SK-N-SH (cell line): ENCODE measurements around the gene LAPTM5. TPM values are rescaled to one million over a fixed set of nuclear protein-coding genes. Genes with fewer than 3 reads are reported as not detected.
A peak's percentile ranks its signal among the peaks of the same experiment; 100 is the strongest.

Experiments used
- CTCF ChIA-PET: fragments of 300-600, 350-600 bp; formaldehyde crosslinking; extraction: SDS; loops from one replicate; lab custom pipeline; 2021; lab: Yijun Ruan, JAX
- POLR2A ChIA-PET: fragments of 350-600 bp; sonication (Branson Sonifier 250); formaldehyde crosslinking; extraction: SDS; loops from one replicate; lab custom pipeline; 2020; ENCODE audit warnings: antibody characterized with exemption, inconsistent platforms; lab: Yijun Ruan, JAX
- DNase-seq: peaks from one replicate; pipeline ENCODE4 v3.0.0; 2012
- H2AFZ ChIP-seq: fragments of 200-600 bp; sonication (generic); 2 replicates; pipeline ENCODE4 v1.8.1; 2016; ENCODE audit warnings: antibody characterized with exemption, mild to moderate bottlenecking, low read depth
- H3F3A ChIP-seq: fragments of 200-600 bp; sonication (generic); replicated peaks from 2 replicates; pipeline ENCODE3; 2016; ENCODE audit warnings: antibody characterized with exemption, mild to moderate bottlenecking; ENCODE audit not compliant: insufficient read depth
- H3K27ac ChIP-seq, 2 experiments: fragments of 200-500 bp in 1 of 2; fragments of 200-600 bp in 1 of 2; sonication (Bioruptor generic) in 1 of 2; sonication (generic), shearing (Covaris generic) in 1 of 2; 2 replicates each; pipeline versions ENCODE4 v1.5.1 to v1.6.1; 2014 to 2016; ENCODE audit warnings: low read depth in 2 of 2, inconsistent platforms in 1 of 2, low read length in 1 of 2, mild to moderate bottlenecking in 1 of 2, mixed read lengths in 1 of 2
- H3K27me3 ChIP-seq: fragments of 200-600 bp; sonication (generic), shearing (Covaris generic); 2 replicates; pipeline ENCODE4 v1.6.1; 2016; ENCODE audit warnings: mixed run types; ENCODE audit not compliant: insufficient read depth
- H3K36me3 ChIP-seq, 2 experiments: fragments of 200-500 bp in 1 of 2; fragments of 200-600 bp in 1 of 2; sonication (Bioruptor generic) in 1 of 2; sonication (generic) in 1 of 2; replicated peaks in 1 of 2; 2 replicates each; pipeline versions ENCODE3 to v1.5.1; 2014 to 2016; ENCODE audit warnings: low read length in 1 of 2, mild to moderate bottlenecking in 1 of 2; ENCODE audit not compliant: insufficient read depth in 2 of 2, control insufficient read depth in 1 of 2
- H3K4me1 ChIP-seq, 2 experiments: fragments of 200-500 bp in 1 of 2; fragments of 200-600 bp in 1 of 2; sonication (Bioruptor generic) in 1 of 2; sonication (generic), shearing (Covaris generic) in 1 of 2; 2 replicates each; pipeline versions ENCODE4 v1.5.1 to v1.6.1; 2014 to 2016; ENCODE audit warnings: low read depth in 1 of 2, low read length in 1 of 2, mixed run types in 1 of 2; ENCODE audit not compliant: insufficient read depth in 2 of 2, control insufficient read depth in 1 of 2
- H3K4me2 ChIP-seq: fragments of 200-600 bp; sonication (generic), shearing (Covaris generic); 2 replicates; pipeline ENCODE4 v1.6.1; 2017; ENCODE audit warnings: mixed run types
- H3K4me3 ChIP-seq, 2 experiments: fragments of 200-500 bp in 1 of 2; fragments of 200-600 bp in 1 of 2; sonication (Bioruptor generic) in 1 of 2; sonication (generic), shearing (Covaris generic) in 1 of 2; 2 replicates each; pipeline versions ENCODE4 v1.5.1 to v1.8.1; 2014 to 2016; ENCODE audit warnings: low read depth in 2 of 2, inconsistent platforms in 1 of 2, low read length in 1 of 2, mild to moderate bottlenecking in 1 of 2, mixed read lengths in 1 of 2, moderate library complexity in 1 of 2
- H3K79me2 ChIP-seq: fragments of 200-600 bp; sonication (generic); 2 replicates; pipeline ENCODE4 v1.8.1; 2017; ENCODE audit warnings: mild to moderate bottlenecking; ENCODE audit not compliant: insufficient read depth
- H3K9ac ChIP-seq: fragments of 200-600 bp; sonication (generic); 2 replicates; pipeline ENCODE4 v1.6.1; 2017; ENCODE audit warnings: mixed run types
- H3K9me2 ChIP-seq: fragments of 200-600 bp; sonication (generic); 2 replicates; pipeline ENCODE4 v1.6.1; 2017; ENCODE audit warnings: mixed run types
- H3K9me3 ChIP-seq: fragments of 200-600 bp; sonication (generic); 2 replicates; pipeline ENCODE4 v1.6.1; 2017; ENCODE audit warnings: mixed run types, mild to moderate bottlenecking, moderate library complexity
- H4K20me1 ChIP-seq: fragments of 200-600 bp; sonication (generic); 2 replicates; pipeline ENCODE4 v1.6.1; 2017; ENCODE audit warnings: mild to moderate bottlenecking, mixed run types; ENCODE audit not compliant: insufficient read depth
- CHD2 ChIP-seq: fragments of 150-350 bp; IDR thresholded peaks from 2 replicates; pipeline ENCODE4 v1.6.1; 2018; ENCODE audit warnings: low read length; ENCODE audit not compliant: partially characterized antibody
- CTCF ChIP-seq: fragments of 200-600 bp; sonication (generic); IDR thresholded peaks from 2 replicates; pipeline ENCODE4 v1.6.1; 2017; ENCODE audit warnings: antibody characterized with exemption, mild to moderate bottlenecking, moderate library complexity
- ELF1 ChIP-seq: IDR thresholded peaks from 2 replicates; pipeline ENCODE4 v1.4.0; 2012
- FOSL2 ChIP-seq: IDR thresholded peaks from 2 replicates; pipeline ENCODE4 v1.4.0; 2012; ENCODE audit warnings: low read depth, mild to moderate bottlenecking, moderate library complexity, borderline replicate concordance
- GATA2 ChIP-seq: sonication (generic); formaldehyde crosslinking; IDR thresholded peaks from 2 replicates; pipeline ENCODE4 v1.5.0; 2020; ENCODE audit warnings: mild to moderate bottlenecking, missing genetic modification reagents
- IRF3 ChIP-seq: fragments of 150-350 bp; IDR thresholded peaks from 2 replicates; pipeline ENCODE4 v1.6.1; 2016; ENCODE audit warnings: mild to moderate bottlenecking, low read depth, low read length
- MAX ChIP-seq: IDR thresholded peaks from 2 replicates; pipeline ENCODE4 v1.4.0; 2012; ENCODE audit warnings: low read depth
- MEF2A ChIP-seq: IDR thresholded peaks from 2 replicates; pipeline ENCODE4 v1.4.0; 2012; ENCODE audit warnings: low read depth, borderline replicate concordance
- NRF1 ChIP-seq: IDR thresholded peaks from 2 replicates; pipeline ENCODE4 v1.6.1; 2012; ENCODE audit warnings: low read depth, mild to moderate bottlenecking, low read length
- REST ChIP-seq: IDR thresholded peaks from 2 replicates; pipeline ENCODE4 v1.6.1; 2012; ENCODE audit warnings: mild to moderate bottlenecking, low read depth, low read length, moderate library complexity
- SMC3 ChIP-seq: IDR thresholded peaks from 2 replicates; pipeline ENCODE4 v1.6.1; 2012; ENCODE audit warnings: low read depth, low read length, improper control_type of control experiment
- TAF1 ChIP-seq: IDR thresholded peaks from 2 replicates; pipeline ENCODE4 v1.6.1; 2012; ENCODE audit warnings: low read depth, mild to moderate bottlenecking, low read length, moderate library complexity, borderline replicate concordance
- WGBS: methylation state at CpG from one replicate; pipeline ENCODE4 v1.1.6; 2017; ENCODE audit warnings: low lambda C conversion rate; 5-methylcytosine and 5-hydroxymethylcytosine counted together
- polyA plus RNA-seq, 3 experiments: library from polyadenylated mRNA; depleted of rRNA; stranded (reverse); fragments of >200 nt; gene quantifications; 2 replicates each; pipeline ENCODE4 v1.2.3, GENCODE V29; 2012

LAPTM5 gene
- polyA plus RNA-seq, 1 of the 3 experiments (the other 2 are of a cell fraction): 1.1 TPM

- 69% methylated on average over 10 of the region's 11 CpGs for whole genome bisulfite sequencing
- H3K4me1 ChIP-seq: peaks cover 0 to 18% of the 10 kb centered on the region in 2 experiments; a peak in 2 of 4 replicates
These were observed 71.8 kb downstream of the LAPTM5 start for GRCh38 chr1:30685796-30686165.

GRCh38 chr1:30684881-30685795, 72.4 kb downstream of the LAPTM5 start:
- Histone ChIP-seq H3K79me2 (no peaks in the 10 kb centered on the region), H3K9me2 (no peaks in the 10 kb centered on the region), H3K27ac (no peak overlapping the region), H3K9ac (no peak overlapping the region), H3K27me3 (peaks cover 6% of the 10 kb centered on the region; the same call in 1 of the 2 replicates), H3K4me2 (no peak overlapping the region), H2AFZ (no peak overlapping the region), H4K20me1 (no peaks in the 10 kb centered on the region), H3K4me3 (no peak overlapping the region), H3F3A (no peaks in the 10 kb centered on the region), H3K36me3 (no peaks in the 10 kb centered on the region), H3K9me3 (no peaks in the 10 kb centered on the region), H3K4me1 (peaks cover 0 to 14% of the 10 kb centered on the region in 2 experiments; a peak in 2 of 4 replicates)
- CTCF ChIA-PET: interaction anchor here (1.2 to 2.3 kb wide), 5 partner anchors 11 to 305 kb away, joined by 3 to 16 read pairs (median 5); no protein-coding TSS in a partner anchor
- 32% methylated on average over 34 of the region's 56 CpGs for WGBS
- POLR2A ChIA-PET: no interaction called here
- peak; percentile 77 for DNase-seq
- TF ChIP-seq ELF1 (no peak), CTCF (no peak), MEF2A (no peak), MAX (no peak), IRF3 (no peak), SMC3 (no peak), TAF1 (no peak)

More at GRCh38 chr1:30685796-30686165, 71.8 kb downstream of the LAPTM5 start:
- TF ChIP-seq REST: no peak
- TF ChIP-seq CHD2: no peak
- TF ChIP-seq FOSL2: no peak
- no peak for TF ChIP-seq GATA2 (CRISPR knock-in tag)
- TF ChIP-seq MAX: no peak
- no peak for TF ChIP-seq ELF1
- TF ChIP-seq NRF1: no peak
- peaks cover 6% of the 10 kb centered on the region; the same call in 1 of the 2 replicates for H3K27me3 ChIP-seq
- H3K4me3 ChIP-seq: no peak overlapping the region
- no peaks in the 10 kb centered on the region for H3F3A ChIP-seq
- H3K27ac ChIP-seq: no peak overlapping the region
- H3K9me2 ChIP-seq: no peaks in the 10 kb centered on the region
- POLR2A ChIA-PET: no interaction called here
- no peaks in the 10 kb centered on the region for H3K9me3 ChIP-seq
- H4K20me1 ChIP-seq: no peaks in the 10 kb centered on the region
- H3K79me2 ChIP-seq: no peaks in the 10 kb centered on the region
- no peak overlapping the region for H2AFZ ChIP-seq
- no peak for DNase-seq
- CTCF ChIA-PET: interaction anchor here (1.2 to 2.3 kb wide), 5 partner anchors 12 to 305 kb away, joined by 3 to 16 read pairs (median 4); no protein-coding TSS in a partner anchor
- no peak overlapping the region for H3K9ac ChIP-seq
- H3K36me3 ChIP-seq: no peaks in the 10 kb centered on the region
- no peak overlapping the region for H3K4me2 ChIP-seq
